Thyroid gland (tissue), 4 donors: ENCODE measurements around the gene RAD9A. TPM values are rescaled to one million over a fixed set of nuclear protein-coding genes. Genes with fewer than 3 reads are reported as not detected.

Experiments used
- DNase-seq, 2 donors: peaks; one replicate each; pipeline ENCODE4 v3.0.0-alpha.2; 2019
- H3K27ac ChIP-seq, 3 donors: fragments of 200-600 bp; sonication (generic); 1 replicate in 2 of 3; 2 replicates in 1 of 3; pipeline ENCODE4 v1.5.1; 2016 to 2019; ENCODE audit warnings: mild to moderate bottlenecking in 1 of 3, moderate library complexity in 1 of 3
- H3K27me3 ChIP-seq: fragments of 200-600 bp; sonication (generic); one replicate; pipeline ENCODE4 v1.5.1; 2019
- H3K36me3 ChIP-seq, 2 donors: fragments of 200-600 bp; sonication (generic); one replicate each; pipeline ENCODE4 v1.5.1; 2016 to 2019
- H3K4me1 ChIP-seq, 2 donors: fragments of 200-600 bp; sonication (generic); one replicate each; pipeline ENCODE4 v1.5.1; 2017 to 2019
- H3K4me3 ChIP-seq, 3 donors: fragments of 200-600 bp; sonication (generic); replicated peaks in 1 of 3; 1 replicate in 2 of 3; 2 replicates in 1 of 3; pipeline ENCODE4 v1.5.1; 2016; ENCODE audit warnings: mild to moderate bottlenecking in 1 of 3
- H3K9me3 ChIP-seq: fragments of 200-600 bp; sonication (generic); one replicate; pipeline ENCODE4 v1.5.1; 2017
- POLR2A ChIP-seq, 2 donors: fragments of 450-650 bp; IDR thresholded peaks; one replicate each; pipeline ENCODE4 v1.6.1; 2017; ENCODE audit warnings: antibody characterized with exemption in 2 of 2, mild to moderate bottlenecking in 2 of 2, moderate library complexity in 1 of 2
- WGBS, 2 donors: methylation state at CpG; one replicate each; pipeline ENCODE4 v1.1.5; 2017; 5-methylcytosine and 5-hydroxymethylcytosine counted together
- intact Hi-C: fragments of 100-400 bp; cut with DNase I; formaldehyde crosslinking; loops from one replicate; pipeline ENCODE4 v1.15.1; 2023
- total RNA-seq, 4 donors: library from RNA; depleted of rRNA; stranded (reverse); fragments of >200 nt; gene quantifications; one replicate each; pipeline ENCODE4 v1.2.3, GENCODE V29; 2016
- TF ChIP-seq, protein P1 (sequence below), 6 experiments: fragments of 200-600 bp in 3 of 6; fragments of 450-650 bp in 3 of 6; sonication (generic) in 3 of 6; IDR thresholded peaks; one replicate each; pipeline ENCODE4 v1.5.1; 2016 to 2019; ENCODE audit warnings: antibody characterized with exemption in 6 of 6, mild to moderate bottlenecking in 2 of 6, inconsistent platforms in 1 of 6, moderate library complexity in 1 of 6

The RAD9A gene
- total RNA-seq, 4 donors from 2014 or later: 22.7 to 38.0 (median 31.0) TPM

GRCh38 chr11:67431346-67432249, 39.8 kb downstream of the RAD9A start:
- intact Hi-C loops: no loop called here
- no peak for DNase-seq
- 91 to 94% methylated on average over 23 to 24 of the region's 24 CpGs for WGBS, 2 donors

GRCh38 chr11:67432655-67433349, 41.0 kb downstream of the RAD9A start:
- Histone ChIP-seq H3K9me3 (no peaks in the 10 kb centered on the region), H3K4me3 (no peak overlapping the region), H3K27ac (no peak overlapping the region), H3K4me1 (peaks cover 7 to 14% of the 10 kb centered on the region in 2 donors), H3K36me3 (peaks cover 35 to 40% of the 10 kb centered on the region in 2 donors), H3K27me3 (no peaks in the 10 kb centered on the region)
- WGBS, 2 donors: 90 to 97% methylated on average over 6 to 19 of the region's 22 CpGs
- intact Hi-C loops: no loop called here
- TF ChIP-seq, protein P1, sequence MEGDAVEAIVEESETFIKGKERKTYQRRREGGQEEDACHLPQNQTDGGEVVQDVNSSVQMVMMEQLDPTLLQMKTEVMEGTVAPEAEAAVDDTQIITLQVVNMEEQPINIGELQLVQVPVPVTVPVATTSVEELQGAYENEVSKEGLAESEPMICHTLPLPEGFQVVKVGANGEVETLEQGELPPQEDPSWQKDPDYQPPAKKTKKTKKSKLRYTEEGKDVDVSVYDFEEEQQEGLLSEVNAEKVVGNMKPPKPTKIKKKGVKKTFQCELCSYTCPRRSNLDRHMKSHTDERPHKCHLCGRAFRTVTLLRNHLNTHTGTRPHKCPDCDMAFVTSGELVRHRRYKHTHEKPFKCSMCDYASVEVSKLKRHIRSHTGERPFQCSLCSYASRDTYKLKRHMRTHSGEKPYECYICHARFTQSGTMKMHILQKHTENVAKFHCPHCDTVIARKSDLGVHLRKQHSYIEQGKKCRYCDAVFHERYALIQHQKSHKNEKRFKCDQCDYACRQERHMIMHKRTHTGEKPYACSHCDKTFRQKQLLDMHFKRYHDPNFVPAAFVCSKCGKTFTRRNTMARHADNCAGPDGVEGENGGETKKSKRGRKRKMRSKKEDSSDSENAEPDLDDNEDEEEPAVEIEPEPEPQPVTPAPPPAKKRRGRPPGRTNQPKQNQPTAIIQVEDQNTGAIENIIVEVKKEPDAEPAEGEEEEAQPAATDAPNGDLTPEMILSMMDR (IDR thresholded peaks at IDR 0.05): no peak
- DNase-seq: no peak

More at GRCh38 chr11:67431346-67432249, 39.8 kb downstream of the RAD9A start:
- H3K36me3 ChIP-seq: peaks cover 35 to 40% of the 10 kb centered on the region in 2 donors
- no peaks in the 10 kb centered on the region for H3K27me3 ChIP-seq
- TF ChIP-seq, protein P1 (IDR thresholded peaks at IDR 0.05): no peak
- no peak for TF ChIP-seq POLR2A (IDR thresholded peaks at IDR 0.05)
- H3K9me3 ChIP-seq: no peaks in the 10 kb centered on the region
- no peak overlapping the region for H3K27ac ChIP-seq
- peaks cover 7 to 20% of the 10 kb centered on the region in 2 donors for H3K4me1 ChIP-seq
- H3K4me3 ChIP-seq: no peak overlapping the region

DNA sequence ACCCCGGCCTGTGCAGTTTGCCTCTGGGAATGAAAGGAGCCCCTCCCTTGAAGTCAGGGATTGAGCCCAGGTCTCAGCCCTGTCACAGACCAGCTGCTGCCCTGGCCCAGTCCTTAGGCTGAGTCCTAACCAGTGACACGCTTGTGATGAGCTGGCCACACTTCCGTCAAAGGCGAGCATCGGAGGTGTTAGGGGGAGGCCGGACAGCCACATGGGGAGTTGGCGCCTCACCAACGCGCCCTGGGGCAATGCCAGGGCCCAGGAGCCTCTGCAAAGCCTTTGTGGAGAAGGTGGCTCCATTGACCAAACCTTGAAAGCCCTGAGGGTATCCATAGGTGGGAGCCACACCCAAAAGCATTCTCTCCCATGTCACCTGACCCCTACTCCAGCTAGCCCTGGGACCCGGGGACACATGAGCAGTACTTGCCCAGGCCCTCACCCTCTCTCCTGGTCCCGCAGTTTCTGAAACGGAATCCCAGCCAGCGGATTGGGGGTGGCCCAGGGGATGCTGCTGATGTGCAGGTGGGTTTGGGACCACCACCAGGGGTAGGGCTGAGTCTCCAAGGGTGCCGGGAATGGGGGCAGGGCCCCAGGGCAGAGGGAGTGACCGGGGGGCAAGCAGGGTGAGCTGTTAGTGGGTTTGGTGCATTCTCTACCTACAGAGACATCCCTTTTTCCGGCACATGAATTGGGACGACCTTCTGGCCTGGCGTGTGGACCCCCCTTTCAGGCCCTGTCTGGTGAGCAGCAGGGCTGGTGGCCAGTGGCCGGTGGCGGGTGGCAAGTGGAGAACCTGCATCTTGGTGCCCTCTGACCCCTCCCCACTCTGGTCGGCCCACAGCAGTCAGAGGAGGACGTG, 42.0 kb downstream of the RAD9A start:
- Histone ChIP-seq H3K4me1 (peaks cover 7 to 15% of the 10 kb centered on the region in 2 donors), H3K4me3 (no peak overlapping the region), H3K9me3 (no peaks in the 10 kb centered on the region), H3K27ac (no peak overlapping the region), H3K27me3 (no peaks in the 10 kb centered on the region), H3K36me3 (peaks cover 40 to 41% of the 10 kb centered on the region in 2 donors)
- no peak for TF ChIP-seq POLR2A (IDR thresholded peaks at IDR 0.05)
- TF ChIP-seq, protein P1 (IDR thresholded peaks at IDR 0.05): no peak
- intact Hi-C loops: no loop called here
- no peak for DNase-seq
- WGBS, 2 donors: 87 to 91% methylated on average over 12 to 13 of the region's 22 CpGs

DNA sequence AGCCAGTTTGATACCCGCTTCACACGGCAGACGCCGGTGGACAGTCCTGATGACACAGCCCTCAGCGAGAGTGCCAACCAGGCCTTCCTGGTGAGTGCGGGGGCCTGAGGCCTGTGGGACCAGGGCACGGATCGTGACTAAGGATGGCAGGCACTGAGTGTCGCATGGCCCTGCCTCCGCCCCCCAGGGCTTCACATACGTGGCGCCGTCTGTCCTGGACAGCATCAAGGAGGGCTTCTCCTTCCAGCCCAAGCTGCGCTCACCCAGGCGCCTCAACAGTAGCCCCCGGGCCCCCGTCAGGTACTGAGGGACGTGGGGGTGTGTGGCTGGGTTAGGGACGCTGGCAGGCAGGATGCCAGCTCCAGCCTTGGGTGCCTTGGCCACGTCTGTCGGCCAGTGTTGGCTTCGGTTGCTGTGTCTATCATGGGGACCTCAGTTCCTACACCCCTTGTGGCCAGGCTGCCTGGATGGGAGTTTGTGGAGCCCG, 42.7 kb downstream of the RAD9A start:
- DNase-seq: no peak
- no peak for TF ChIP-seq POLR2A (IDR thresholded peaks at IDR 0.05)
- TF ChIP-seq, protein P1 (IDR thresholded peaks at IDR 0.05): no peak
- H3K27ac ChIP-seq: no peak overlapping the region
- H3K4me3 ChIP-seq: no peak overlapping the region
- peaks cover 40 to 41% of the 10 kb centered on the region in 2 donors for H3K36me3 ChIP-seq
- WGBS, 2 donors: 85% methylated on average over 14 of the region's 23 CpGs; no CpG with 5 or more reads in 1 of the 2 donors
- no peaks in the 10 kb centered on the region for H3K9me3 ChIP-seq
- no peaks in the 10 kb centered on the region for H3K27me3 ChIP-seq
- peaks cover 2 to 15% of the 10 kb centered on the region in 2 donors for H3K4me1 ChIP-seq
- intact Hi-C loops: no loop called here
